Amniotic epithelial cell (primary cell): Measurements from ENCODE around the gene SLIT3.
"Not testable (repeated sequence)": the region's sequence is repeated elsewhere in the genome, so short reads cannot be mapped to it uniquely, and the experiment has no call there.

ENCODE experiments used
- DNase-seq: peaks from one replicate; pipeline ENCODE4 v3.0.0-alpha.2; 2010; ENCODE audit warnings: low read depth

Gene SLIT3

GRCh38 chr5:168638846-168639245 lies 662.1 kb downstream of the SLIT3 start:
- not testable (repeated sequence) for DNase-seq

GRCh38 chr5:168637793-168638192 lies 663.1 kb downstream of the SLIT3 start:
- no peak for DNase-seq

- no peak for DNase-seq
These were observed 663.7 kb downstream of the SLIT3 start for GRCh38 chr5:168637281-168637680.

- DNase-seq = not testable (repeated sequence)
These were observed 670.0 kb downstream of the SLIT3 start for GRCh38 chr5:168630958-168631357.

- DNase-seq = peak; percentile 46
These were observed 676.0 kb downstream of the SLIT3 start for GRCh38 chr5:168624850-168625364.

- no peak for DNase-seq
These were observed 680.1 kb downstream of the SLIT3 start for GRCh38 chr5:168620807-168621206.

GRCh38 chr5:168614661-168615060 lies 686.3 kb downstream of the SLIT3 start:
- DNase-seq = no peak

GRCh38 chr5:168613996-168614395 lies 686.9 kb downstream of the SLIT3 start:
- DNase-seq = no peak

GRCh38 chr5:168613396-168613795 lies 687.5 kb downstream of the SLIT3 start:
- no peak for DNase-seq

GRCh38 chr5:168612996-168613395 lies 687.9 kb downstream of the SLIT3 start:
- no peak for DNase-seq

- DNase-seq = peak; percentile 83
These were observed 688.8 kb downstream of the SLIT3 start for GRCh38 chr5:168612123-168612522.
